ENCODE results near the gene POLR2C. TPM values are rescaled to one million over a fixed set of nuclear protein-coding genes. Genes with fewer than 3 reads are reported as not detected.

POLR2C gene
- total and polyA plus RNA-seq, 2 of the 13 experiments (the other 11 are each of a cell fraction or from before 2014, with no cell fraction given): 104 to 216 TPM

GRCh38 chr16:57447186-57447962 is 15.1 kb upstream of the POLR2C start, which contains the start of the genes CIAPIN1 and COQ9 (continued):
- TF ChIP-seq ZUFSP (CRISPR knock-in tag; IDR thresholded peaks at IDR 0.05; ENCODE audit: borderline replicate concordance) (no peak), SP5 (CRISPR knock-in tag; IDR thresholded peaks at IDR 0.05; ENCODE audit: borderline replicate concordance, low read depth) (peak; percentile 54; the same call in 1 of the 2 replicates), ZFP91 (CRISPR knock-in tag; IDR thresholded peaks at IDR 0.05; ENCODE audit: borderline replicate concordance) (peak; percentile 98), RFX1 (IDR thresholded peaks at IDR 0.05) (peak; percentile 74; the same call in 1 of the 2 replicates), CREB3 (CRISPR knock-in tag; IDR thresholded peaks at IDR 0.05) (0 out of 2 replicates have a peak, but pooled peaks have one; percentile 53), MLLT10 (CRISPR knock-in tag; IDR thresholded peaks at IDR 0.05) (no peak), AGO2 (optimal IDR thresholded peaks at IDR 0.05; ENCODE audit: low read depth, low read length) (peak; percentile 65), PCBP2 (optimal IDR thresholded peaks at IDR 0.05; ENCODE audit: low read depth, low read length, poor library complexity, severe bottlenecking) (no peak), ATF6 (CRISPR knock-in tag; conservative IDR thresholded peaks at IDR 0.05) (no peak), ETV5 (CRISPR knock-in tag; IDR thresholded peaks at IDR 0.05; ENCODE audit: borderline replicate concordance) (peak; percentile 90), BATF2 (CRISPR knock-in tag; IDR thresholded peaks at IDR 0.05) (peak; percentile 90; the same call in 1 of the 2 replicates), ZNF253 (CRISPR knock-in tag; IDR thresholded peaks at IDR 0.05; ENCODE audit: borderline replicate concordance) (no peak), NFE2L2 (IDR thresholded peaks at IDR 0.05; ENCODE audit: low read length) (no peak), ZSCAN12 (CRISPR knock-in tag; IDR thresholded peaks at IDR 0.05) (no peak), ZFYVE20 (CRISPR knock-in tag; IDR thresholded peaks at IDR 0.05; ENCODE audit: borderline replicate concordance, low read depth) (0 out of 2 replicates have a peak, but pooled peaks have one; percentile 22), E2F5 (CRISPR knock-in tag; conservative IDR thresholded peaks at IDR 0.05) (peak; percentile 77), PATZ1 (CRISPR knock-in tag; IDR thresholded peaks at IDR 0.05) (peak; percentile 89), ZNF562 (CRISPR knock-in tag; IDR thresholded peaks at IDR 0.05; ENCODE audit: borderline replicate concordance) (no peak)
